Measurements from ENCODE around the gene DLG2.

- TF ChIP-seq CTCF (conservative IDR thresholded peaks at IDR 0.05; ENCODE audit: low read depth, low read length): no peak
- TF ChIP-seq POLR2A (IDR thresholded peaks at IDR 0.05; ENCODE audit: low read depth, low read length): no peak
- TF ChIP-seq RCOR1 (IDR thresholded peaks at IDR 0.05; ENCODE audit: insufficient replicate concordance, low read length): no peak
- TF ChIP-seq MXI1 (IDR thresholded peaks at IDR 0.05; ENCODE audit: borderline replicate concordance, low read depth, low read length): no peak
- TF ChIP-seq SMC3 (IDR thresholded peaks at IDR 0.05; ENCODE audit: low read depth, low read length): no peak
- TF ChIP-seq USF2 (IDR thresholded peaks at IDR 0.05; ENCODE audit: low read depth, low read length): no peak
- no peak for TF ChIP-seq MAZ (IDR thresholded peaks at IDR 0.05; ENCODE audit: borderline replicate concordance, low read depth, low read length)
- TF ChIP-seq CHD1 (IDR thresholded peaks at IDR 0.05; ENCODE audit: low read depth, low read length): no peak
- TF ChIP-seq RAD21 (IDR thresholded peaks at IDR 0.05; ENCODE audit: low read length): no peak
- TF ChIP-seq CEBPB (IDR thresholded peaks at IDR 0.05; ENCODE audit: low read depth, low read length): no peak
Observed at GRCh38 chr11:83871054-83871453, 1756.1 kb downstream of the DLG2 start.

Data from IMR-90 (cell line).